ENCODE measurements around the gene NPR2. TPM values are rescaled to one million over a fixed set of nuclear protein-coding genes. Genes with fewer than 3 reads are reported as not detected.

The NPR2 gene
- total and polyA plus RNA-seq, 2 of the 13 experiments (the other 11 are each of a cell fraction or from before 2014, with no cell fraction given), result 7.4 to 9.4 TPM

- TF ChIP-seq FOXM1 (CRISPR knock-in tag; IDR thresholded peaks at IDR 0.05), result no peak
- no peak for TF ChIP-seq ZFP41 (CRISPR knock-in tag; IDR thresholded peaks at IDR 0.05; ENCODE audit: borderline replicate concordance)
- TF ChIP-seq POGZ (CRISPR knock-in tag; IDR thresholded peaks at IDR 0.05), result 0 out of 2 replicates have a peak, but pooled peaks have one; percentile 13
- no peak for TF ChIP-seq CERS6 (CRISPR knock-in tag; IDR thresholded peaks at IDR 0.05)
- no peak for TF ChIP-seq SIN3A (IDR thresholded peaks at IDR 0.05; ENCODE audit: borderline replicate concordance, low read depth, low read length)
- no peak for TF ChIP-seq ZNF577 (CRISPR knock-in tag; IDR thresholded peaks at IDR 0.05; ENCODE audit: borderline replicate concordance, low read depth)
- TF ChIP-seq SRY (CRISPR knock-in tag; IDR thresholded peaks at IDR 0.05), result 0 out of 2 replicates have a peak, but pooled peaks have one; percentile 77
- TF ChIP-seq GPN1 (CRISPR knock-in tag; IDR thresholded peaks at IDR 0.05; ENCODE audit: borderline replicate concordance), result no peak
- TF ChIP-seq TMF1 (CRISPR knock-in tag; IDR thresholded peaks at IDR 0.05; ENCODE audit: low read depth), result no peak
- peak; percentile 84; the same call in 1 of the 2 replicates for TF ChIP-seq ZFP91 (CRISPR knock-in tag; IDR thresholded peaks at IDR 0.05; ENCODE audit: borderline replicate concordance)
- peak; percentile 35; the same call in 1 of the 2 replicates for TF ChIP-seq KDM2A (CRISPR knock-in tag; IDR thresholded peaks at IDR 0.05; ENCODE audit: borderline replicate concordance, low read depth)
- no peak for TF ChIP-seq FOXK2 (IDR thresholded peaks at IDR 0.05)
- peak; percentile 68 for TF ChIP-seq ZNF547 (CRISPR knock-in tag; IDR thresholded peaks at IDR 0.05)
- TF ChIP-seq SKIL (CRISPR knock-in tag; IDR thresholded peaks at IDR 0.05; ENCODE audit: borderline replicate concordance), result no peak
- no peak for TF ChIP-seq CBX2 (IDR thresholded peaks at IDR 0.05; ENCODE audit: low read depth, low read length)
- TF ChIP-seq CBX2 (CRISPR knock-in tag; IDR thresholded peaks at IDR 0.05; ENCODE audit: low read depth), result no peak
- peak; percentile 76; the same call in 1 of the 2 replicates for TF ChIP-seq IRF9 (CRISPR knock-in tag; IDR thresholded peaks at IDR 0.05; ENCODE audit: borderline replicate concordance)
- TF ChIP-seq ZNF382 (CRISPR knock-in tag; IDR thresholded peaks at IDR 0.05; ENCODE audit: borderline replicate concordance), result no peak
- TF ChIP-seq MYNN (CRISPR knock-in tag; IDR thresholded peaks at IDR 0.05; ENCODE audit: low read depth), result no peak
- no peak; the same call in 1 of the 2 replicates for TF ChIP-seq JUN (CRISPR knock-in tag; IDR thresholded peaks at IDR 0.05)
- TF ChIP-seq MEIS1 (CRISPR knock-in tag; IDR thresholded peaks at IDR 0.05; ENCODE audit: borderline replicate concordance), result no peak
- no peak for TF ChIP-seq ZNF572 (CRISPR knock-in tag; IDR thresholded peaks at IDR 0.05)
- peak; percentile 15; the same call in 1 of the 3 replicates for TF ChIP-seq MXI1 (IDR thresholded peaks at IDR 0.05; ENCODE audit: borderline replicate concordance, low read depth, low read length)
These were observed 23.6 kb downstream of the NPR2 start, which contains the start of gene HINT2 (continued) for GRCh38 chr9:35814841-35815543.
